HG02798 (cell line): ENCODE measurements around the gene FGF8.

Experiments
- ATAC-seq: cut with Tn5 transposase; IDR thresholded peaks from one replicate; pipeline ENCODE4 v1.9.1; 2021; ENCODE audit warnings: mild to moderate bottlenecking; ENCODE audit not compliant: unreplicated experiment, poor library complexity

FGF8 gene

GRCh38 chr10:101782811-101783735 is 7.2 kb upstream of the FGF8 start, which contains the start of gene NPM3:
TSS of gene NPM3 (minus strand) at chr10:101783446. CDS start at chr10:101783390, 56 bp downstream.
- ATAC-seq = peak; percentile 64

- ATAC-seq = no peak
Observed at GRCh38 chr10:101781984-101782810, 6.3 kb upstream of the FGF8 start.

GRCh38 chr10:101781655-101781983 is 5.7 kb upstream of the FGF8 start:
- no peak for ATAC-seq

- ATAC-seq = peak; percentile 44
Observed at GRCh38 chr10:101780818-101781654, 5.1 kb upstream of the FGF8 start.

- ATAC-seq = no peak
Observed at GRCh38 chr10:101780187-101780817, 4.4 kb upstream of the FGF8 start.

- peak; percentile 58 for ATAC-seq
Observed at GRCh38 chr10:101779544-101780186, 3.8 kb upstream of the FGF8 start.

GRCh38 chr10:101778781-101779543 is 3.0 kb upstream of the FGF8 start:
- ATAC-seq = no peak

- ATAC-seq = no peak
Observed at GRCh38 chr10:101778151-101778780, 2.4 kb upstream of the FGF8 start.

- no peak for ATAC-seq
Observed at GRCh38 chr10:101777619-101778145, 1.8 kb upstream of the FGF8 start.

- ATAC-seq = no peak
Observed at GRCh38 chr10:101776161-101776817, 375 bp upstream of the FGF8 start.

- ATAC-seq = no peak
Observed at GRCh38 chr10:101774589-101775272, 1.2 kb downstream of the FGF8 start.

GRCh38 chr10:101773923-101774588 is 1.9 kb downstream of the FGF8 start:
- no peak for ATAC-seq

GRCh38 chr10:101772895-101773761 is 2.8 kb downstream of the FGF8 start:
- no peak for ATAC-seq

- no peak for ATAC-seq
Observed at GRCh38 chr10:101772017-101772894, 3.7 kb downstream of the FGF8 start.

- no peak for ATAC-seq
Observed at GRCh38 chr10:101771380-101771779, 4.5 kb downstream of the FGF8 start.
